GM13976 (cell line): ENCODE measurements around the gene C1orf74.
A peak's percentile ranks its signal among the peaks of the same experiment; 100 is the strongest.

ENCODE experiments used
- DNase-seq: peaks from one replicate; pipeline ENCODE4 v3.0.0; 2012; ENCODE audit warnings: low spot score
- in situ Hi-C: fragments of 300-500 bp; cut with MboI; formaldehyde crosslinking; loops from one replicate; pipeline ENCODE4 v1.12.0; 2022; ENCODE audit warnings: low sequenced_read_pairs, mixed read lengths, inconsistent platforms; ENCODE audit not compliant: unreplicated experiment
- TF ChIP-seq, protein P1 (sequence below): IDR thresholded peaks from 2 replicates; pipeline ENCODE4 v1.5.1; 2012; ENCODE audit warnings: borderline replicate concordance, mild to moderate bottlenecking; ENCODE audit not compliant: insufficient read depth; ENCODE audit errors: extremely low read depth, missing control alignments, control extremely low read depth

The C1orf74 gene

DNA sequence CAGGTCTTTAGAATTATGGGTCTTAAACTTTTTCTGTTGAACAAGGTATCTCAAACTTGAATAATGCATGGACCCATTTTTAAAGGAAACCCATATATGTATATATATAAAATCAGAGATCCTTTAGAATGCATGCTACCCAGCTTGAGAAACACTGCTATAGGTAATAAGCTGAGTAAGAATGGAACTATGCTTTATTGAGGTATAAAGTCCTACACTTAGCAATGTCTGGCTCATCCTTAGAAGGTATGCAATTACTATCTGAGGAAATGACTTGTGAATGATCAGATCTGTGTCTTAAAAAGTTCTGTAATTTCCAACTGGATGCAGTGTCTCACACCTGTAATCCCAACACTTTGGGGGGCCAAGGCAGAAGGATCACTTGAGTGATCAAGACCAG is 17.3 kb downstream of the C1orf74 start:
- no peak for DNase-seq
- TF ChIP-seq, protein P1, sequence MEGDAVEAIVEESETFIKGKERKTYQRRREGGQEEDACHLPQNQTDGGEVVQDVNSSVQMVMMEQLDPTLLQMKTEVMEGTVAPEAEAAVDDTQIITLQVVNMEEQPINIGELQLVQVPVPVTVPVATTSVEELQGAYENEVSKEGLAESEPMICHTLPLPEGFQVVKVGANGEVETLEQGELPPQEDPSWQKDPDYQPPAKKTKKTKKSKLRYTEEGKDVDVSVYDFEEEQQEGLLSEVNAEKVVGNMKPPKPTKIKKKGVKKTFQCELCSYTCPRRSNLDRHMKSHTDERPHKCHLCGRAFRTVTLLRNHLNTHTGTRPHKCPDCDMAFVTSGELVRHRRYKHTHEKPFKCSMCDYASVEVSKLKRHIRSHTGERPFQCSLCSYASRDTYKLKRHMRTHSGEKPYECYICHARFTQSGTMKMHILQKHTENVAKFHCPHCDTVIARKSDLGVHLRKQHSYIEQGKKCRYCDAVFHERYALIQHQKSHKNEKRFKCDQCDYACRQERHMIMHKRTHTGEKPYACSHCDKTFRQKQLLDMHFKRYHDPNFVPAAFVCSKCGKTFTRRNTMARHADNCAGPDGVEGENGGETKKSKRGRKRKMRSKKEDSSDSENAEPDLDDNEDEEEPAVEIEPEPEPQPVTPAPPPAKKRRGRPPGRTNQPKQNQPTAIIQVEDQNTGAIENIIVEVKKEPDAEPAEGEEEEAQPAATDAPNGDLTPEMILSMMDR = no peak
- in situ Hi-C loops = no loop called here

DNA sequence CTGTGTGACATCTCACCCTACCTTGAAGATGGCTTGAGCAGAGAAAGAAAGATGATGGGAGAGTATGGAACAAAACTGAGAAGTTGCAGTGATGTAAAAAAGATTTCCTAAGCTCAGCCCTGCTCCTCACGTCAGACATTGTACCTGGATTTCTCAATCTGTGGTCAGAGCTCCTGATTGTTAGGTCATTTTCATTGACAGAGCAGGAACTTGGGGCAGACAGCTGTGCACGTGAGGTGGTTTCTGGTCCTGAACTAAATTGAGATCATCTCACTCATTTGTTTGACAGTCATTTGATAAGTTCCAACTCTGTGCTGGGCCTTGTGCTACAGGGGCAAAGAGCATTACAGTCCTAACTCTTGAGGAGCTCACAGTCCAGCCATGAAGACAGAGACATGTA is 18.3 kb downstream of the C1orf74 start:
- DNase-seq = no peak
- in situ Hi-C loops = no loop called here
- TF ChIP-seq, protein P1 = no peak

DNA sequence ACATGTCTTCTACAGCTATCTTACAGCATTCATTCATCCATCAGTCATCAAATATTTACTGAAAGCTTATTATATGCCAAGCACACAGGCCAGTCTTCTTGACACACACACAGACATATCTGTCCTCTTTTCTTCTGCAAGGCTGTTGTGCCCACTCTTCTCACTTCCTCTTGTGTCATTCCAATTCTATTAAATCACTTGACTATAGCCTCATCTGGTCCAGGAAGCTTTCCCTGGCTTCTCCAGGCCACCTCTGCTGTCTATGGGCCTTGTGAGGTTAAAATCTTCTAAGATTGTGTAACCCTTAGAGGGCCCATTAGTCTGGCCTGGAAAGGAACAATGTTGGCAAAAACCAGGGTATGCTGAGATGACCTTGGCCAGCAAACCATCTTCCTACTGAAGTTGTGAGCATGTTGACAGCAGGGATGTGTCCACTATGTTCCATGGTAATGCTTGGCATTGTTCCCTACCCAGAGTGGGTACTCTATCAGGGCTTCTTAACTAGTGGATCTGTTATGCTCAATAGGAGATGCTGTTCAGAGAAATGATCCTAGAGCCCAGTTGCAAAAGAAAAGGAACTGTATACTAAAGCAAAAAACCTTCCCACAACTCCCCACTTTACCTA is 23.2 kb downstream of the C1orf74 start:
- in situ Hi-C loops = no loop called here
- no peak for DNase-seq
- TF ChIP-seq, protein P1 = no peak

DNA sequence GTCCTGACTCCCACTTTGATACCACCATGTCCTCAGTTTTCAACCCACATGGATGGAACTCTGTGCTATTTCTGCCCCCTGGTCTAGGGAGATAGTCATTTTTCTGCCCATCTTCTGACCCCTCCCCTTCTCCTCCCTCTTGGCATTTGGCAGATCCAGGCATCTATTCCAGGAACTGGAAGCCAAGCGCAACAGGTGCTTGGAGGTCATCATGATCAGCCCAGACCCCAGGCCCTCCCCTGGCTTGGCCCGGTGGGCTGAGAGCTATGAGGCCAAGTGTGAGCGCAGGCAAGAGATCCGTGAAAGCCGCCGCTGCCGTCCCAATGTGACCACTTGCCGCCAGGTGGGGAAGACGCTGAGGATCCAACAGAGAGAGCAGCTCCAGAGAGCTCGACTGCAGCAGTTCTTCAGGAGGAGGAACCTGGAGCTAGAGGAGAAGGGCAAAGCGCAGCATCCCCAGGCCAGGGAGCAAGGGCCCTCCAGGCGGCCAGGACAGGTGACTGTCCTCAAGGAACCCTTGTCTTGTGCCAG is 24.5 kb downstream of the C1orf74 start:
- no peak for DNase-seq
- TF ChIP-seq, protein P1 = no peak
- in situ Hi-C loops = no loop called here

DNA sequence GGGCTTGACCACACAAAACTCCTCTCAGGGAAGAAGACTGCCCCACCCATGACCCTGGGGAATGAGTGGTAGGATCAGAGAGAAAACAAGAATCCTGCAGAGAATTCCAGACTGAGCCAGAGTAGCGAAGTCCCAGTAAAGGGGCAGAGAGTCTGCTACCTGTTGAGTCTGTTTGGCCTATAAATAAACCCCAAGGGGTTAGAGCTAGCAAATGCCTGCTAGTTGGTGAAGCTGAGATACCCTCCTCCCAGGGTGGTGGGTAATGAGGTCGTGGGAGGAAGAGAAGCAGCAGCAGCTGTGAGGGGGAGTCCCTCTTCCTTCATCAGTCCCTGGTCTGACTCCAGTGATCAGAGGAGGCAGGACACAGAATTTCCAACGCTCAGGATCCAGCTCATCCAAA is 26.0 kb downstream of the C1orf74 start:
- no peak for DNase-seq
- in situ Hi-C loops = no loop called here
- TF ChIP-seq, protein P1 = no peak

DNA sequence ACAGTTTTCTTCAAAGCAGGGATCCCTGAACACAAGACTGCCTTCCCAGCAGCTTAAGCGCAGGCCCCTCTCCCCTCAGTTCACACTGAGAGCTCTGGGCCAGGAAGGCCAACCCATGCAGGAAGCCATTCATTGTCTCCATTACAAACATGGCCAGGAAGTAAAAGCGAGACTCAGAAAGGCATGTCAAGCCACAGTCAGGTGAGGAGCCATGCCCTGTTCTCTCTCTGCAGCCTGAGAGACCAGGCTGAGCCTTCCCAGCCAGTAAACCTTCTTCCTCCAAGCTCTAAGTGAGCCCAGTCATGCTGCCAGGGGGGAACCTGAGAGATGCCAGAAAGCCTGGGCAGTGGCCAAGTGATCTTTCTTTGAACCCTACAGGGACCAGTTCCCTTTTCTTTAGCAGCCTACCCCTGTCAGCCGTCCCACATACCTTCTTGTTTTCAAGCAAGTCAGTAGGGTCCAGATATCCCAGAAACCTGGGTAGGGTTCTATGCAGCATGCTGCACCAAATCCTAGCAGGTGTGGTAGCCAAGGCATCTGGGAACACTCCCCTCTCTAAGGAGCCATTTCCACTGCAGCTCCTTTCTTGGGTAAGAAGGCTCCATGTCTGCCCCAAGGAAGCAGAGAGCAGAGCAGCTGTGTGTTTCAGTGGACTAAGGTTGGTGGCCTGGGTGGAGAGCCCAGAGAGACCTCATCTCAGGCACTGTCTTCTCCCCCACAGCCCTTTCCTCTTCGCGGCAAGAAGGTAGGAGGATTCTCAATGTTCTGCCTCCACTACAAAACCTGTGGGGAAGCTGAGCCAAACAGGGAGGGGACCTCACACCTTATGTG is 27.5 kb downstream of the C1orf74 start:
- DNase-seq = peak; percentile 47
- in situ Hi-C loops = no loop called here
- TF ChIP-seq, protein P1 = no peak
